ENCODE data around the gene AAR2. TPM values are rescaled to one million over a fixed set of nuclear protein-coding genes. Genes with fewer than 3 reads are reported as not detected.

The AAR2 gene
- total RNA-seq, 4 donors from 2014 or later = 25.5 to 33.3 (median 29.9) TPM

GRCh38 chr20:36281785-36282380 lies 45.6 kb downstream of the AAR2 start:
- Histone ChIP-seq H3K27ac (no peak overlapping the region), H3K4me1 (no peaks in the 10 kb centered on the region), H3K36me3 (no peaks in the 10 kb centered on the region), H3K4me3 (replicated peaks in 1 of 3) (no peak overlapping the region), H3K9me3 (no peaks in the 10 kb centered on the region), H3K27me3 (no peaks in the 10 kb centered on the region)
- intact Hi-C loops (cut with DNase I) = no loop called here
- 83 to 86% methylated on average over 10 of the region's 10 CpGs for WGBS, 2 donors
- no peak for TF ChIP-seq POLR2A (IDR thresholded peaks at IDR 0.05)
- TF ChIP-seq CTCF (IDR thresholded peaks at IDR 0.05) = no peak
- DNase-seq = no peak

GRCh38 chr20:36284751-36285150 lies 48.5 kb downstream of the AAR2 start:
- Histone ChIP-seq H3K9me3 (no peaks in the 10 kb centered on the region), H3K4me3 (replicated peaks in 1 of 3) (no peak overlapping the region), H3K4me1 (no peaks in the 10 kb centered on the region), H3K27me3 (no peaks in the 10 kb centered on the region), H3K36me3 (no peaks in the 10 kb centered on the region), H3K27ac (no peak overlapping the region)
- 86 to 92% methylated on average over 5 of the region's 5 CpGs for WGBS, 2 donors
- TF ChIP-seq POLR2A (IDR thresholded peaks at IDR 0.05) (no peak), CTCF (IDR thresholded peaks at IDR 0.05) (no peak)
- intact Hi-C loops (cut with DNase I) = no loop called here
- DNase-seq = no peak

- 84 to 85% methylated on average over 11 of the region's 11 CpGs for WGBS, 2 donors
- Histone ChIP-seq H3K27ac (no peak overlapping the region), H3K4me3 (replicated peaks in 1 of 3) (no peak overlapping the region), H3K36me3 (no peaks in the 10 kb centered on the region), H3K9me3 (no peaks in the 10 kb centered on the region), H3K4me1 (no peaks in the 10 kb centered on the region), H3K27me3 (no peaks in the 10 kb centered on the region)
- DNase-seq = no peak
- intact Hi-C loops (cut with DNase I) = no loop called here
- TF ChIP-seq POLR2A (IDR thresholded peaks at IDR 0.05) (no peak), CTCF (IDR thresholded peaks at IDR 0.05) (no peak)
Observed at GRCh38 chr20:36285746-36286447, 49.6 kb downstream of the AAR2 start.

- Histone ChIP-seq H3K27me3 (no peaks in the 10 kb centered on the region), H3K4me3 (replicated peaks in 1 of 3) (no peak overlapping the region), H3K9me3 (no peaks in the 10 kb centered on the region), H3K4me1 (no peaks in the 10 kb centered on the region), H3K27ac (no peak overlapping the region), H3K36me3 (no peaks in the 10 kb centered on the region)
- TF ChIP-seq CTCF (IDR thresholded peaks at IDR 0.05) = no peak
- 56 to 59% methylated on average over 5 of the region's 5 CpGs for WGBS, 2 donors
- intact Hi-C loops (cut with DNase I) = no loop called here
- no peak for DNase-seq
Observed at GRCh38 chr20:36297656-36298055, 61.4 kb downstream of the AAR2 start.

- intact Hi-C loops (cut with DNase I) = no loop called here
- H3K36me3 ChIP-seq = no peaks in the 10 kb centered on the region
- no peak for DNase-seq
- H3K27ac ChIP-seq = no peak overlapping the region
- no peak overlapping the region for H3K4me3 ChIP-seq (replicated peaks in 1 of 3)
- H3K27me3 ChIP-seq = no peaks in the 10 kb centered on the region
- H3K4me1 ChIP-seq = no peaks in the 10 kb centered on the region
- 70 to 87% methylated on average over 3 of the region's 3 CpGs for WGBS, 2 donors
- TF ChIP-seq CTCF (IDR thresholded peaks at IDR 0.05) (no peak), POLR2A (IDR thresholded peaks at IDR 0.05) (no peak)
- H3K9me3 ChIP-seq = no peaks in the 10 kb centered on the region
Observed at GRCh38 chr20:36298061-36298460, 61.8 kb downstream of the AAR2 start.
